KBM-7 (cell line): ENCODE results near the gene CASZ1.

Experiments
- DNase-seq: peaks from one replicate; pipeline ENCODE4 v3.0.0-alpha.2; 2015
- in situ Hi-C: fragments of 300-500 bp; cut with MboI; formaldehyde crosslinking; loops from 2 replicates; pipeline ENCODE4 v1.14.3; 2020; ENCODE audit warnings: low sequenced_read_pairs, low pct_unique_long_range_greater_than_20kb, mixed read lengths

Gene CASZ1

GRCh38 chr1:10796029-10796944 is at the start of gene CASZ1:
Gene CASZ1, minus strand, starts transcription at chr1:10796646. Its CDS starts 102,757 bp downstream, at chr1:10693889.
- in situ Hi-C loops, result no loop called here
- DNase-seq, result peak; percentile 63

GRCh38 chr1:10843697-10844096 is 47.3 kb upstream of the CASZ1 start:
- in situ Hi-C loops, result no loop called here
- DNase-seq, result no peak

- in situ Hi-C loops, result no loop called here
Measured at GRCh38 chr1:10841118-10841517, 44.7 kb upstream of the CASZ1 start.

GRCh38 chr1:10839188-10839770 is 42.8 kb upstream of the CASZ1 start:
- in situ Hi-C loops, result no loop called here
- DNase-seq, result no peak

More at GRCh38 chr1:10841118-10841517, 44.7 kb upstream of the CASZ1 start:
- DNase-seq, result no peak

- in situ Hi-C loops, result no loop called here
- no peak for DNase-seq
Measured at GRCh38 chr1:10838541-10838940, 42.1 kb upstream of the CASZ1 start.

DNA sequence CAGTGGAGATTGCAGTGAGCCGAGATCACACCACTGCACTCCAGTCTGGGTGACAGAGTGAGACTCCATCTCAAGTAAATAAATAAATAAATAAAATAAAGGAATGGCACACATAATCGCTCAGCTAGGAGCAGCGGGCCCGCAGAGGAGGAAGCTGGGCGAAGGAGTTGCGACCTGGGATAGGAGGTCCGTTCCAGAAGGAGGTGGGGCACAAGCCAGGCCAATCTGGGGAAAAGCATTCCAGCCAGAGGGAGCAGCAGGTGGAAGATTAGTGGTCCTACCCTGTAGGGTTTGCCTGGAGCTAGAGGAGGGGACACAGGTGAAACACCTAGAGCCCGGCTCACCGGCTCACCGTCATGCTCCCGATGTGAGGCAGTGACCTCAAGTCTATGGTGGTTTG is 40.3 kb upstream of the CASZ1 start:
- in situ Hi-C loops, result no loop called here
- DNase-seq, result no peak

DNA sequence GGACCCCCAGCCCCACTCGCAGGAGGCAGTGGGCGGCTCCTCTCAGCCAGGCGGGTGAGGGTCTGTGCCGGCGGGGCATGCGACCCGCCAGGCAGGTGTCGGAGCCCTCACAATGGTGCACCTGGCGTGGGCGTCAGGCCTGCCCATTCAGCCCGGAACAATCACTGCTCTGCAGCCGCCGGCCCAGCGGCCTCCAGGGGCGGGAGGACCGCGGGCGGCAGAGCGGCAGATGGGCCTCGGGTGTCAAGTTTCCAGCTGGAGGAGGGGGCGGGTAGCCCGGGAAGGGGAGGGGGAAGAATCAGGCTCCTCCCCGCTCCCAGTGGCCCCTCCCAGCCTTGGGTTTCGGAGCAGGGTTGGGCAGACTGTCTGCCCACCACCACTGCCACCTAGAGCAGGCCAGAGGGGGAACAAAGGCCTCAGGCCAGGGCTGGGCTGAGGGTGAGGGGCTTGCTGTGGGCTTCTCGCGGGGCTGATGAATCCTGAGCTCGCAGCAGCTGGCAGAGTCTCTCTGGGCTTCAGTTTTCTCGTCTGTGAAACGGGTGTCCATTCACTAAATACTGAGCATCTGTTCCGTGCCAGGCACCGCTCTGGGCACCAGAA is 39.5 kb upstream of the CASZ1 start:
- peak; percentile 71 for DNase-seq
- in situ Hi-C loops, result no loop called here

- in situ Hi-C loops, result no loop called here
- no peak for DNase-seq
Measured at GRCh38 chr1:10835421-10835820, 39.0 kb upstream of the CASZ1 start.

GRCh38 chr1:10834770-10835412 is 38.4 kb upstream of the CASZ1 start:
- no peak for DNase-seq
- in situ Hi-C loops, result no loop called here

GRCh38 chr1:10833630-10834557 is 37.4 kb upstream of the CASZ1 start:
- no peak for DNase-seq
- in situ Hi-C loops, result no loop called here

DNA sequence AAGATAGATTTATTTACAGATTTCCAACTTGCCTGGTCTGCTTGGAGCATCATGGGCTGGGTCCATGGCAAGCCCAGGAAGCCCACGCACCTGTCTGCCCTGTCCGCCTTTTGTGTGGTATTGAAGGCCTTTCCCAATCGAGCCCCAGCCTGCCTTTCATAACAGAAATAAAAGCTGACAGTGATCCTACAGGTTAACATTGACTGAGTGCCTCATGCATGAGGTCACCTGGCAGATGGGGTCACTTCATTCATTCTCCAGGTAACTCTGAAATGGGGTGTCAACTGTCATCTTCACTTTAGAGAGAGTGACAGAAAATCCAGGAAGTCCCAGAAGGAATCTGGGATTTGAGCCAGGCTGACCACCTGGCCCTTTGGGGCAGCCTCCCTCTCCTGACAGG is 36.3 kb upstream of the CASZ1 start:
- DNase-seq, result no peak
- in situ Hi-C loops, result no loop called here

DNA sequence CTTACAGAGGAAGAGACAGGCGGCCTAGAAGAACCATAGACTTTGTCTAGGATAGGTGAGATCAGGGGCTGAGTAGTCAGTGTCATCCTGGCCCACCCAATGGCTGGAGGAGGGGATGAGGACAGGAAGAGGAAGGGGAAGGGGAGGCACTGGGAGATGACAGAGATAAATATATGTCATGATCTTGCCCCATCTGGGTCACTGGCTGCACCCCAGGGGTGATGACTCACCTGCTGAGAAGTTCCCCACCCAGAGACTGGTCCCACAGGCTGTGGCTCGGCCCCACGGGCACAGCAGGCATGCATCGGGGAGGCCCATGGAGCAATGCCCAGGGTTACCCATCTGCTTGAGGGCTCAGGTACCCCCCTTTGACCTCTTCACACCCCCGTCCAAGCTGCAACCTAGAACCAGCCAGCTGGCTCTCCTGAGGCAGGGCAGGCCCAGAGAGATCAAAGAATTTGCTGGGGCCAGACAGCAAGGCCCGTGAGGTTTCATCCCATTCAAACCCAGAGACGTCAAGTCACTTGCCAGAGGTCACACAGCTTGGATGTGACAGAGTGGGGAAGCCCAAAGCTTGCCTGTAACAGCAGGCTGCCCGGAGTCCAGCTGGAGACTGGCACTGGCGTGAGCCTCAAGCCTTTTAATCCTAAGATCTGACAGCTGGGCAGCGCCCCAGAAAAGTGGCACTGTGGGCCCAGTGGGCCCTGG is 34.7 kb upstream of the CASZ1 start:
- in situ Hi-C loops, result no loop called here

GRCh38 chr1:10829965-10830515 is 33.6 kb upstream of the CASZ1 start:
- DNase-seq, result no peak
- in situ Hi-C loops, result no loop called here

More for the DNA sequence above, 34.7 kb upstream of the CASZ1 start:
- no peak for DNase-seq

DNA sequence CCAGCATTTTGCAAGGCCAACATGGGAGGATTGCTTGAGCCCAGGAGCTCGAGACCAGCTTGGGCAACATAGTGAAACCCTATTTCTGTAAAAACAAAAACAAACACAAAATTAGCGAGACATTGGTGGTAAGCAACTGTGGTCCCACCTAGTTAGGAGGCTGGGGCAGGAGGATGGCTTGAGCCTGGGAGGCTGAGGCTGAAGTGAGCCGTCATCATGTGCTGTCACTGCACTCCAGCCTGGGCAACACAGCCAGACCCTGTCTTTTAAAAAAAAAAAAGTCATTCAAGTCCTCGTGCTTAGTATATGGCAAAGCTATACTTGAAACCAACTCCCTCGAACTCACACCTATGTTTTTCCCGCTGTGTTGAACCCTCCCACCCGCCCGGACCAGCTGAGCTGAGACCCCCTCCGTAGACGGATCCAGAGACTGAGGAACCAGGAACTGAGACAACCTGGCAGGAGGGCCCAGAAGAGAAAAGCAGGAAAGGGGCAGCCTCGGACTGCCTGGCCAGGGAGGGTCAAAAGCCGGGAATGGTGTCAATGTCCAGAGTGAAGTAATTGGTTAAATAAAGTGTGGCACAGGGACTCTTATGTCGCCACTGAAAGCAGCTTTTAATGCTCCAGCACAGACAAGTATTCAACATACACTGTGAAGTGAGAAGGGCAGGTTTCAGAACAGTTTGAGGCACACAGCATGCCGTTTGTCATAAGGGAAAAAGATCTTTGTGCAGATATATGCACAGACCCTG is 32.8 kb upstream of the CASZ1 start:
- no peak for DNase-seq
- in situ Hi-C loops, result no loop called here

- in situ Hi-C loops, result no loop called here
Measured at GRCh38 chr1:10827377-10828333, 31.2 kb upstream of the CASZ1 start.

DNA sequence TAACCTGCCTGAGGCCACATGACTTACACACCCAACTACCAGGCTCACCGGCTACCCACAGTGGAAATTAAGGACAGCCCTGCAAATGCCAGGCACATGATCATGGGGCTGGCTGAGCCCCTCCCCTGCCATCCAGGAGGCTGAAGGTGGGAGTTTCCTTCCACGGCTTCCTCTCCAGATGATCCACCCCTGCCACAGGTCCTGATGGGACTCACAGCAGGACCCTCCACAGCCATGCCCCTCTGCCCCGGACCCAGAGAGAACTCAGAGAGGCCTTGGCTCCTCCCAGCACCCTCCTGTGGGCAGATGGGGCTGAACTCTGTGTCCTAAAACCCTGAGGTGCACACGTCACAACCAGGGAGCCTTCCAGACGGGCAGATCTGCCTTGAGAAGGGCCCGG is 29.1 kb upstream of the CASZ1 start:
- in situ Hi-C loops, result no loop called here

More at GRCh38 chr1:10827377-10828333, 31.2 kb upstream of the CASZ1 start:
- no peak for DNase-seq

More for the DNA sequence above, 29.1 kb upstream of the CASZ1 start:
- DNase-seq, result no peak
